ENCODE data around the gene CMIP. TPM values are rescaled to one million over a fixed set of nuclear protein-coding genes. Genes with fewer than 3 reads are reported as not detected.

Gene CMIP
- polyA plus RNA-seq, 1 donor from 2014 or later: 15.1 TPM

GRCh38 chr16:81624760-81625543, 180.3 kb downstream of the CMIP start:
- Histone ChIP-seq H3K4me3 (ENCODE audit: low read length) (no peak overlapping the region), H3K27me3 (ENCODE audit: insufficient read depth, low read depth, low read length) (no peaks in the 10 kb centered on the region), H3K27ac (ENCODE audit: low read length) (no peak overlapping the region), H2AFZ (ENCODE audit: low read depth, low read length) (no peak overlapping the region), H4K20me1 (ENCODE audit: insufficient read depth) (no peaks in the 10 kb centered on the region), H3K9me2 (ENCODE audit: insufficient read depth, low read length) (no peaks in the 10 kb centered on the region), H3K4me2 (ENCODE audit: low read length) (no peak overlapping the region), H3K9me3 (ENCODE audit: low read length) (no peaks in the 10 kb centered on the region), H3F3A (ENCODE audit: insufficient read depth, low read length, poor library complexity, severe bottlenecking) (no peaks in the 10 kb centered on the region), H3K79me2 (replicated peaks; ENCODE audit: insufficient read depth, low read length) (no peaks in the 10 kb centered on the region), H3K36me3 (ENCODE audit: insufficient read depth, low read length) (peaks cover 5% of the 10 kb centered on the region), H3K9ac (ENCODE audit: low read length) (no peak overlapping the region)
- no peak for TF ChIP-seq REST (IDR thresholded peaks at IDR 0.05; ENCODE audit: borderline replicate concordance)
- TF ChIP-seq POLR2AphosphoS5 (IDR thresholded peaks at IDR 0.05): no peak
- no peak for TF ChIP-seq EP300 (conservative IDR thresholded peaks at IDR 0.05; ENCODE audit: poor library complexity, severe bottlenecking)
- no peak for TF ChIP-seq EZH2 (IDR thresholded peaks at IDR 0.05; ENCODE audit: borderline replicate concordance, insufficient read depth, low read length, poor library complexity, severe bottlenecking)
- TF ChIP-seq MXI1 (conservative IDR thresholded peaks at IDR 0.05; ENCODE audit: poor library complexity, severe bottlenecking): no peak
- no peak for TF ChIP-seq TAF1 (IDR thresholded peaks at IDR 0.05; ENCODE audit: low read depth)
- no peak for TF ChIP-seq CTCF (IDR thresholded peaks at IDR 0.05; ENCODE audit: poor library complexity, severe bottlenecking)
- no peak for TF ChIP-seq SMC3 (conservative IDR thresholded peaks at IDR 0.05; ENCODE audit: poor library complexity)
- TF ChIP-seq RAD21 (conservative IDR thresholded peaks at IDR 0.05): no peak

GRCh38 chr16:81625544-81626153, 181.0 kb downstream of the CMIP start:
- H3K79me2 ChIP-seq (replicated peaks; ENCODE audit: insufficient read depth, low read length): no peaks in the 10 kb centered on the region
- H3K27ac ChIP-seq (ENCODE audit: low read length): no peak overlapping the region
- peaks cover 5% of the 10 kb centered on the region for H3K36me3 ChIP-seq (ENCODE audit: insufficient read depth, low read length)
- no peaks in the 10 kb centered on the region for H3F3A ChIP-seq (ENCODE audit: insufficient read depth, low read length, poor library complexity, severe bottlenecking)
- no peak overlapping the region for H3K9ac ChIP-seq (ENCODE audit: low read length)
- no peak overlapping the region for H2AFZ ChIP-seq (ENCODE audit: low read depth, low read length)
- H3K9me2 ChIP-seq (ENCODE audit: insufficient read depth, low read length): no peaks in the 10 kb centered on the region
- H3K4me2 ChIP-seq (ENCODE audit: low read length): no peak overlapping the region
- H3K27me3 ChIP-seq (ENCODE audit: insufficient read depth, low read depth, low read length): no peaks in the 10 kb centered on the region
- no peak overlapping the region for H3K4me3 ChIP-seq (ENCODE audit: low read length)
- no peaks in the 10 kb centered on the region for H4K20me1 ChIP-seq (ENCODE audit: insufficient read depth)
- H3K9me3 ChIP-seq (ENCODE audit: low read length): no peaks in the 10 kb centered on the region
- no peak for TF ChIP-seq EP300 (conservative IDR thresholded peaks at IDR 0.05; ENCODE audit: poor library complexity, severe bottlenecking)
- no peak for TF ChIP-seq POLR2AphosphoS5 (IDR thresholded peaks at IDR 0.05)
- no peak for TF ChIP-seq TAF1 (IDR thresholded peaks at IDR 0.05; ENCODE audit: low read depth)
